MV-4-11 (cell line): ENCODE results near the gene MMP13.
"Not testable (repeated sequence)": the region's sequence is repeated elsewhere in the genome, so short reads cannot be mapped to it uniquely, and the experiment has no call there.

Source experiments
- DNase-seq: peaks from one replicate; lab custom pipeline; 2025; lab: John Stamatoyannopoulos, UW

Gene MMP13

DNA sequence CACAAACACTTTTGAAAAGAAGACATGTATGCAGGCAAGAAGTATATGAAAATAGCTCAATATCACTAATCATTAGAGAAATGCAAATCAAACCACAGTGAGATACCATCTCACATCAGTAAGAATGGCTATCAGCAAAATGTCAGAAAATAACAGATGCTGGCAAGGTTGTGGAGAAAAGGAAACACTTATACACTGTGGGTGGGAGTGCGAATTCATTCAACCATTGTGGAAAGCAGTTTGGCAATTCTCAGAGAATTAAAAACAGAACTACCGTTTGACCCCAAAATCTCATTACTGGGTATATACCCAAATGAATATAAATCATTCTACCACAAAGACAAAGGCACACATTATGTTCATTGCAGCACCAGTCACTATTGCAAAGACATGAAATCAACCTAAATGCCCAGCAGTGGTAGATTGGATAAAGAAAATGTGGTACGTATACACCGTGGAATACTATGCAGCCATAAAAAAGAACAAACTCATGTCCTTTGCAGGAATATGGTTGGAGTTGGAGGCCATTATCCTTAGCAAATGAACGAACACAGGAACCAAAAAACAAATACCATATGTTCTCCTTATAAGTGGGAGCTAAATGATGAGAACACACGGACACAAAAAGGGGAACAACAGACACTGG lies 18.5 kb downstream of the MMP13 start:
- DNase-seq: no peak

DNA sequence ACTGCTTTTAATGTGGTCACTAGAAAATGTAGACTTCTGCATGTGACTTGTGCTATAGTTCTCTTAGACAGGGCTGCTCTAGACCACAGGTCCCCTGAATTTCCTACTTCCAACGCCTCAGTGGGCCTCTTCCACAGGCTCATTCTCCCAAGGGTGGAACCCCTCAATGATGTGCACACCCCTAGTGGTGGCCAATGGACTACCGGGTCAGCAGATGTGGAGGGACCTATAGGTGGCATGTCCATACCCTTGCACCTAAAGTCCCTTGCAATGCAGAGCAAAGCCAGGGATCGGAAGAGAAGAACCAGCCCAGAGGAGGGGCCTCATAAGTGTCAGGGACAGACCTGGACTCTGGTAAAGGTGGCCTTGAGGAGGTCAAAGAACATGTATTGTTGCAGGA lies 20.0 kb downstream of the MMP13 start:
- no peak for DNase-seq

DNA sequence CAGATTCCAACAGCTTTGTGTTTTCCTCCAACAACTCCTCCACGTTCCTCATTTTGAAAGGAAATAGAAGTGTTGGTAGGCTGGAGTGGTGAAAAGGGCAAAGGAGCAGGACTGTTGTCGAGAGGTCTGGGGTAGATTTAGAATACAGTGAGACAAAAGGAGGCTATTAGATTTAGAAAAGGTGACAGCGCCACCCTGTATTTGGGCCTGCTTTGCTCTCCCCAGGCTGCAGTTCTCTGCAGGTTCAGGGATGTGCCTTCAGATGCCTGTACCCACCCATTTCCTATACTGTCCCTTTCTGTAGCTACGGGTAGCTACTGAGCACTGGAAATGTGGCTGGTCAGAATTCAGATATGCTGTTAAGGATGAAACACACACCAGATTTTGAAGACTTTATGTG lies 20.8 kb downstream of the MMP13 start:
- DNase-seq: no peak

DNA sequence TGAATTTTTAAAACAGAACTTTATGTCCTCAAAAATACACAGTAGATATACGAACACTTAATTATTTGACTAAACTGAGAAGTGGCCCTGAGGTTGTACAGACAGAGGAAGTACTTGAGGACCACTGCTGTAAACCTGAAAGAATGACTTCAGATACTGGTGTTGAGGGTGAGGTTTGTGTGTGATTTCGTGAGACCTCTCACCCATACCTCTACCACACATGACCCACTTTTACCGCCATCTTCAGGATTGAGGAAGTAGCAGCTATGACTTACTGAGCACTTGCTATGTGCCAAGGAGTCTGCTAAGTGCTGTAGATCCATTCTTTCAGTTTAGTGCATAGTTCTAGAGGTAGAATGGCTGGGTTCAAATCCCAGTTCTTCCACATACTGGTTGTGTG lies 21.9 kb downstream of the MMP13 start:
- peak; percentile 71 for DNase-seq

DNA sequence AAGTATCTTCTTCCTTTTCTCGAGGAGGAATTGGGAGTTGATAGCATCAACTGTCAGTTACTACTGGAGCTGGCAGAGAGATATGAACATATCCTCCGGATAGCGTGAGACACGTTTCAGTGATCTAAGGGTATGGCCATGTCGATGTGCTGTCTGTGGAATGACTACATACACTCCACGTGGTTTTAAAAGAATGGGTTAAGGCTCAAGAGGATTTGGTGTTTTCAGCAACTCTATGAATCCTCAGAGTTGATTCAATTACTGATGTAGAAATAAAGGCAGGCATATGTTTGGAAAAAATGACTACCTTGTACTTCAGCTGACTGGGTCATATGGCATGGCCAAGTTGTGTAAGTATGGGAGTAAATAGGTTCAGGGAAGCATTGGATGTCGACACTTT lies 22.9 kb downstream of the MMP13 start:
- no peak for DNase-seq

DNA sequence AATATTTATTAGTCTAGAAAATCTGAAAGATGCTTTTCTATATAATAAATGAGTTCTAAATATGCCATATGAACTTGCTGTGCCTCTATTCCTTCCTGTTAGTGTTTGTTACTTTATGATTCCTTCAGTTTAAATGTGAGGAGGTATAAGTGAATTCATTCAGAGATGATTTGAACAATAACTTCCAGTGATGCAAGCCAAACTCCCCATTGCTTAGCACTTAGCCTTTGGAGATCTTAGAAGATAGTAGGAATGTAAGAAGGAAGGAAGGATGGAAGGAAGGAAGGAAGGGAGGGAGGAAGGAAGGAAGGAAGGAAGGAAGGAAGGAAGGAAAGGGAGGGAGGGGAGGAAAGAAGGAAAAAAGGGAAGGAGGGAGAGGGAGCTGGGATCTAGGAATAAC lies 25.1 kb downstream of the MMP13 start:
- DNase-seq: no peak

DNA sequence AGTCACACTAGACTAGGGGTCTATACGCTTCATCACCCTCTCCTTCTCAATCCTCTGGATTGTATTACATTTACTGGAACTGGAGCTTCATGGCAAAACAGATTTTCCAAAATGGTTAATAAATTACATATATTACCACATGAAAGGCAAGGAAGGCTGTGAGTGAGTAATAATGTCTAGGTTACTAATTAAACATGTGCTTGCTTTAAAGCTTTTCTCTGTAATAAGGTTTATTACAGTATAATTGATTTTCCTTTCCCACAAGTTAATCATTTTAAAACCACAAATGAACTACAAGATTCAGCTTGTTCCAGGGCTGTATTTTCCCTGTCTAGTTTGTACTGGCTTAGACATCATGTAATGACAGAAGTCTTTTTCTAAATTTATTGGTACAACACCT lies 25.6 kb downstream of the MMP13 start:
- DNase-seq: no peak

DNA sequence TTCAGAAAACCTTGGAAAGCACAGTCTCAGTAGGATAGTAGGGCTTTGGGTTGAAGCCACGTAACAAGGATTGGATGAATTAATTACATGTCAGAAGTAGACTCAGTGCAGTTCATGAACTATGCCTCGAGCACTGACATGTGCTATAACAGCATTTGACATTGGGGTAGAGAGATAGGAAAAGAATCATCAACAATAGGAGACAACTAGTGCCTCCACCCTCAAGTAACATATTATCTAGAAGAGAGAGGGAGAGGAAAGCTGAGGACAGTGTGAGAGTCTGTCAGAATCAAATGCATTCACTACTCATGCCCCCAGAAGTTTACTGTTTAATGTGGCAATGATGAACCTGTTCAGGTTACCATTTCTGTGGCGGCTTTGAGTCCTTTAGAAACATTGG lies 26.4 kb downstream of the MMP13 start:
- no peak for DNase-seq

DNA sequence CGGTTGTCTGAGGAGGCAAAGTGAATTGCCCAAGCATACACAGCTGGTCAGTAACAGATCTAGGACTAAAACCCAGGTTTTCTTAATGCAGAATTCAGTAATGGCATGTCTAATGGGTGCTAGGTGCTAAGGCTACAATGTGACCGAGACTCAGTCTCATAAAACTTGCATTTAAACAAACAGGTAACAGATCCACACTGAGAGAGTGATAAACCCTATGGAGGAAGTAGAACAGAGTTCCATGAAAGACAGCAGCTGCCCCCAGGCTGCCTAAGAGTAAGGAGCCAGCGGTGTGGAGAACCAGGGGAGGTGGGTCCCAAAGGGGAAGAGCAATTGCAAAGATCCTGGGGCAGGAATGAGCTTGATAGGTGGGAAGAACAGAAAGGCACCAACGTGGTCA lies 27.3 kb downstream of the MMP13 start:
- no peak for DNase-seq

DNA sequence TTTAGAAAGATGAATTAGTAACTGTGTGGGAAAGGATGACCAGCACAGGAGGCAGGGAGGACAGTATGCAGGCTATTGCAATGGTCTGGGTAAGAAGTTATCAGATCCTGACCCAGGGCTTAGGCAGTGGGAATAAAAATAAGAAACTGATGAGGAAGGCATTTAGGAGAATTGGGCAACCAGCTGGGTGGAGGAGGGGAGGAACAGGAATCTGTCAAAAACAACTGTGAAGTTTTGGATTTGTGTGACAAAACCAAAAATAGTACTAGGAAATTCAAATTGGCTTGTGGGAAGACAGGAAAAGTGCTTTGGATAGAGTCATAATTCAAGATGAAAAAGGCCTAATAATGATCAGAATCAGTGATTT lies 27.9 kb downstream of the MMP13 start:
- no peak for DNase-seq

DNA sequence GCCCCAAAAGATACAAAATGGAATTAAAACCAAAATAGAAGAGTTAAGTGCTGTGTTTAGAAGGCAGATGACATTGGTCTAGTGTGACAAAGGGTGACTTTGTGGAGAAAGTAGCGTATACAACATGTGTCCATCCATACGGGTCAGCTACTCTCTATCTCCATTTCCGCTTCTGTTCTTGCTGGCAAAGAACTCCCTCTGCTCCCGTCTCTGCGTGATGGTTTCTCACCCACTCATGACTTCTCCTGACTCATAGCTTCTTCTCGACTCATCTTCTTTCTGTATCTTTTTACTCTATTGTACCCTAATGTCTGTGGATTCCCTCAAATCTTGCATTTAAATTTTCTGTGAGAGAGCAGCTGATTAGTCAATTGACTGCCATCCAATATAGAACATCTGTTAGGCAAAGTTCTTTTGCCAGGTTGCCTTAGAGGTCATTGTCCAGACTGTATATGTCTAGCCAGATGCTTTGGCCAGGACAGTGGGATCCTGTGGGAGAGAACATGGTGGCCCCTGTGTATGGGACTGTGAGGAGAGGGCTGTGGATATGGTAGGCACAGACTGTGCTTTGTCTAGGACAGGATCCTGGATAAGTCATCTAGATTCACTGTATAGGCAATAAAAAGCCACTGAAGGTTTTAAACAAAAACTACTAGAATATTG lies 28.4 kb downstream of the MMP13 start:
- no peak for DNase-seq

DNA sequence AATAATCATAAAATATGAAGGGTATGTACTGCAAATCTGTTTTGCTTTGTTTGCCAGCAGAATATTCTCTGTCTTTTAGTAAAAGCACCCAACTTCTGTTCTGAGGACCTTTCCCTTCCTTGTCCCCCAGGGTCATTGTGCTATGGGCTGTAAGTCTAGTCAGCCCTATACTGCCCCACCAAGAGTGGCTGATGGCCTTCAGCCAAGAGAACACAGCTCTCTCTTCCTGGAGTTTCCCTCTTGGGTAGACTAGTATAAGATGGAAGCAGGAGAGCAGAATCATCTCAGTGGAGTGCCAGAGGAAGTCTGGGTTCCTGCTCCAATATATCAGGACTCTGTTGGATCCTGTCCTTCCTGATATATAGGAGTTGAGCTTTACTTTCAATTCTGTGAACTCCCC lies 29.0 kb downstream of the MMP13 start:
- no peak for DNase-seq

DNA sequence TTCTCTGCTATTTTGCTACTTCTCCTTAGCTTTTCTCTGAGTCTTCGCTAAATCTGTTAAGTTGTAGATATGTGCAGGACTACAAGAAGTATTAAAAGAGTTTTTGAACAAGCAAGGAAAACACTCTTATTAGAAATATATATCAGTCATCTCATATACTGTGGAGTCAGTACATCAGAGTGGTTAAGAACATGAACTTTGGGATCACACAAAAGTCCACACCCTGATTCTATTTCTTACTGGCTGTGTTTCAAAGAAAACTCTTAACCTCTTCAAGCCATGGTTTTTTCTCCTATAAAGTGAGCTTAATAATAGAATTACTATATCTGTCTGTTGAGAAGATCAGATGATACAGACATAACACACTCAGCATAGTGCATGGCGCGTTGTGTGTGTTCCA lies 29.5 kb downstream of the MMP13 start:
- DNase-seq: no peak

DNA sequence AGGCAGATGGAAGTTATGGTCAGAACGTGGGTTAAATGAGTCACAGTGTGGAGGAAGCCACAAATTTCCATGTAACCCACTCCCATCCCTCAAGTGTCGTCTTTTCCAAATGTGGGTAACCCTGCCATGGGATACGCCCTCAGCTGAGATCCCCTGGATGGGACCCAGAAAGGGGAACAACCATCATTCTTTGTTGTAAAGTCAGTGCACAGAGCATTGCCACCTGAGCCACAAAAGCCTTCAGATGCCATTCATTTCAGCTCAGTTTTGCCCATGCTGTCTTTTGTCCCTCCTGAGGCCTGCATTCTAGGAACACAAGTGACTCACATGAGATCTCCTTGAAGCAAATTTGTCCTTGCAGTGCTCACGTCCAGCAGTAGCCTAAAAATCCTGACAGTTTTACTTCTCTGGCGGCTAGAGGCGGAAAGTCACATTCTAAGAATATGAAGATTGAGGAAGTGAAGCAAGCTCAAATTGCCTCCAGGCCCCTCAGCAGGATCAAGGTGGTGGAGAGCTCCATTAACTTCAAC lies 30.6 kb downstream of the MMP13 start:
- DNase-seq: peak; percentile 90

DNA sequence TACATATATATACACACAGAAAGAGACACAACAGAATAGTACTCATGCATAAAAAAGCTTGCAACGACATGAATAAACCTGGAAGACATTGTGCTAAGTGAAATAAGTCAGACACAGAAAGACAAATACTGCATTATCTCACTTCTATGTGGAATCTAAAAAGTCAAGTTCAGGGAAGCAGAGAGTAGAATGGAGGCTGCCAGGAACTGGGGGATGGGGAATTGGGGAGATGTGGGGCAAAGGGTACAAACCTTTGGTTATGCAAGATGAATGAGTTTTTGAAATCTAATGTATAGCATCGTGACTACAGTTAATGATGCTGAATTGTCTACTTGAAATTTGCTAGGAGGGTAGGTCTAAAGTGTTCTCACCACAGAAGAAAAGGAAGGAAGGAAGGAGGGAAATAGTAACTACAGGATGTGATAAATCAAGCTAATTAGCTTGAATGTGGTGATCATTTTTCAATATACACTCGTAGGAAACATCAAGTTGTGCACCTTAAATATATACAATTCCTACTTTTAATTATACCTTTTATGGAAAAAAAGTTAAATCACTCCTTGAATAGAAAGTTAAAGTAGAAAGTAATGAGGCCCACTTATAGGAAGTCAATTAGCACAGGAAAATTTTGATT lies 33.8 kb downstream of the MMP13 start:
- no peak for DNase-seq

DNA sequence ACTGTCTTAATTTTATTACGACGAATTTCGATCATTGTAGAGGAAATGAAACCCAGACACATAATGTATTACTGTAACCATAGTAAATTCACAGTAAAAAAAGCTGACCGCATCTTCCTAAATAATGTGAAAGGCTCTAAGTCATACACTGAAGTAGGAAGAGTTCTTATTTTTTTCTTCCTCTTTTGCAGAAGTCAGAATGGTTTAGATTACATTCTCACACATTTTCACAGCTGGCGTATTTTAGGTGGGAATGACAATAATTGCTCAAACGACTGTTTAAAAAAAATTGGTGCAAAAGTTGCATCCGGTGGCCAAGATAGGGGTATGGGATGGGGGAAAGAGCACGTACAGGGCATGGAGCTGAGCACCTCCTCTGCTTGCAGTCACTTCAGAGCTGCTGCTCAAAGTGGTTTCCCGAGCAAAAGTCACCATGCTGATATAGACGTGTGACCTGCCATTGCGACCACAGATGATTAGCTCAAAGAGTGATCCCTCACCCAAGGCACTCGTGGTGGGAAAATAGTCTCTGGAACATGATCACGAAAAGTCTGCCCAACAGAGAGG lies 35.3 kb downstream of the MMP13 start:
- peak; percentile 99 for DNase-seq

DNA sequence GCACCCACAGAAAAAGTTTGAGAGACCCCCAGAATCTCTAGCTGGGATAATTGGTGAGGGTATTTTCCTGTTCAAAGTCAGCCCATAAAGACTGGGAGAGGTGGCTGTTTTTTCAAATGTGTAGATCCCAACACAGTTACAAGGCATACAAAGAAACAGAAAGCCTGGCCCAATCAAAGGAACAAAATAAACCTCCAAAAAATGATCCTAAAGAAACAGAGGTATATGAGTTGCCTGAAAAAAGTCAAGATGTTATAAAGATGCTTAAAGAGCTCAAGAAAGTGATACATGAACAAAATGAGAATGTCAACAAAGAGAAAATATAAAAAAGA lies 40.5 kb downstream of the MMP13 start:
- no peak for DNase-seq

DNA sequence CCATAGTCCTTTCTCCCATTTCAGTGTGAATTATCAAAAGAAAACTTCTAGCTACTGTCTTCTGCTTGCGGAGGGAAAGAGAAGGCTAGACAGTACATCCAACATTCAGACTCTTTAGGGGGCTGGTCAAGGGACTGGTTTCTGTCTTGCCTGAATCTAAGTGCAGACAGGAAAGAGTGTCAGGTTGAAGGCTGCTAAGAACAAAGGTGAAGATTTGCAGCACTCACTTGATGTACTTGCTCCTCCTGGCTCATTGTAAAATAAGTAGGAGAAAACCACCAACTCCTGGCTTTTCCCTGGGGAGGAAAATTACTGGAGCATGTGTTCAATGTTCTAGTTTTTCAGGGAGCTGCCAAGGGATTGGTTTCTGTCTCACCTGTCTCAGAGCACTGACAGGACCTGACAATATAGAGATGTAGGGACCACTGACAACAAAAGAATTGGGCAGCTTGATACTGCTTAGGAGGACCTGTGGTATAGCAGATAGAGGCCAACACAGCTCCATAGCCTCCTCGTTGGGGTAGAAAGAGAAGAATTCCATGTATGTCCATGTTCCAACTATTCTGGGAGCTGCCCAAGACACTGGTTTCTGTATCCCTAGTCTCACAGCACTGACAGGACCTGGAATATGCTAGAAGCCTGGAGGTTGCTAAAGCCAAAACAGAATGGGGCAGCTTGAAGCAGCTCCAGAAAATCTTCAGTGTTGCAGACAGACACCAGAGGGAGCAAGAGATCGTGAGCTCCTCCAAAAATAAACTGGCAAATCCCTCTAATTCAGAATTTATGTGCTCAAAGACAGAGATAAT lies 41.1 kb downstream of the MMP13 start:
- DNase-seq: peak; percentile 8

DNA sequence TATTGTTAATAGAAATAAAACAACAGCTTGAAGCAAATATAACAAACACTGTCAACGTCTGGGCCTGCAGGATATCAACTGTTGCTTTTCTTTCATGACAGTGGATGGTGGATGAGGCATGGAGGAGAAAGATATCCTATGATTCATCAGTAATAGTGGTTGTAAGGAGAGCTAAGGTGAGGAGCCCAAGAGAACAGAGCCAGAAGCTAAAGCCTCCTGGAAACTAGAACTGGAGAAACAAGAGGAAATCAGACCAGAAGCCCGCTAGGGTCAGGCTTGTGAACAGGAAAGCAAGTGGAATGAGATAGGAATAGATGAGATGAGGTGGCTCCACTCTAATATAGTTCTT lies 43.1 kb downstream of the MMP13 start:
- DNase-seq: no peak

DNA sequence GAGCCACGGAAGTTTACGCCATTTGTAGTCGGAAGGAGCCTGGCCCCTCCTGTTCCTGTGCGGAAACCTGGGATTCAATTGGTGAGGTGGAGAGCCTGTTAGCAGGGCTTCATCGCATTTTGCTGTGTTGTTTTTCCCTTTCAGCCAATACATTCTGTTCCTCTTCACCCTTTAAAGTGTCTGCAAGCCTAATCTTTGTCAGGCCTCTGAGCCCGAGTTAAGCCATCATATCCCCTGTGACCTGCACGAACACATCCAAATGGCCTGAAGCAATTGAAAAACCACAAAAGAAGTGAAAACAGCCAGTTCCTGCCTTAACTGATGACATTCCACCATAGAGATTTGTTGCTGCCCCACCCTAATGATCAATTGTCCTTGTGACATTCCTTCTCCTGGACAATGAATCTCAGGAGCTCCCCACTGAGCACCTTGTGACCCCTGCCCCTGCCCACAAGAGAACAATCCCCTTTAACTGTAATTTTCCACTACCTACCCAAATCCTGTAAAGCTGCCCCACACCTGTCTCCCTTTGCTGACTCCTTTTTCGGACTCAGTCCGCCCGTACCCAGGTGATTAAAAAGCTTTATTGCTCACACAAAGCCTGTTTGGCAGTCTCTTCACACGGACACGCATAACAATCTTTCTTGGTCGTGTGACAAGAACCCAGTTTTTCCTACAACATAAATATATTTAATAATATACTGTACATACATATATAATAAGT lies 43.6 kb downstream of the MMP13 start:
- DNase-seq: peak; percentile 22

DNA sequence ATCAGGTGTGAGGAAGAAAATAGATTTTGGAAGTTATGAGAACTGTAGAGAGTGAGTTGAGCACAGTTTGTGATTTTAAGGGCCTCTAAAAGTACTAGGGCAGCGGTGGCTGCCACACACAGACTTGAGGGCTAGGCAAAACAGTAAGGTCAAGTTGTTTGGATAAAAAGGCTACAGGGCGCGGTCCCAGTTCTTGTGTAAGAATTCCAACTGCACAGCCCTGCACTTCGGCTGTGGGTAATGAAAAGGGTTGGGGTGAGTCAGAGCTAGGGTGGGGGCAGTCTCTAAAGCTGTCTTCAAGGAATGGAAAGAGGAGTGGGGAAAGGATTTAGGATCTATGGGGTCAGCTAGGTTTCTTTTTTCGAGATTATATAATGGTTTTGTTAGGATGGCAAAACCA lies 49.7 kb downstream of the MMP13 start:
- not testable (repeated sequence) for DNase-seq

DNA sequence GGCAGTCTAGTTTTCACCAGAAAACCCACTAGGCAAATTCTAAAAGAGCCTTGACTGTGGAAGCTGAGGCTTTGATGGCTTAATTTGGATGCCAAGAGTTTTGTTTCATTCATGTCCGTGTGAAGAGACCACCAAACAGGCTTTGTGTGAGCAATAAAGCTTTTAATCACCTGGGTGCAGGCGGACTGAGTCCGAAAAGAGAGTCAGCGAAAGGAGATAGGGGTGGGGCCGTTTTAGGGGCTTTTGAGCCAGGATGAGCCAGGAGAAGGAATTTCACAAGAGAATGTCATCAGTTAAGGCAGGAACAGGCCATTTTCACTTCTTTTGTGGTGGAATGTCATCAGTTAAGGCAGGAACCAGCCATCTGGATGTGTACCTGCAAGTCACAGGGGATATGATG lies 51.6 kb downstream of the MMP13 start:
- DNase-seq: not testable (repeated sequence)
